HepG2 (cell line): ENCODE results near the gene ZNF148. TPM values are rescaled to one million over a fixed set of nuclear protein-coding genes. Genes with fewer than 3 reads are reported as not detected.

Experiments
- ATAC-seq: fragments of 200-7000 bp; cut with Tn5 transposase; 3 replicates; pipeline ENCODE4 v1.9.1; 2020; ENCODE audit warnings: mild to moderate bottlenecking, moderate library complexity
- BruUV-seq: library from RNA; stranded (reverse); fragments of 400-500 nt; replicated peaks from 2 replicates; lab custom pipeline; 2021; lab: Mats Ljungman, UMichigan
- CTCF ChIA-PET: fragments of 300-600 bp; formaldehyde crosslinking; extraction: SDS; loops from one replicate; lab custom pipeline; 2021; ENCODE audit warnings: low total read pairs, inconsistent platforms, low intra/inter-chr PET ratio; lab: Yijun Ruan, JAX
- POLR2A ChIA-PET: fragments of 350-600 bp; sonication (Branson Sonifier 250); formaldehyde crosslinking; loops from one replicate; lab custom pipeline; 2020; ENCODE audit warnings: antibody characterized with exemption, inconsistent platforms; lab: Yijun Ruan, JAX
- DNase-seq: peaks from one replicate; pipeline ENCODE4 v3.0.0-alpha.2; 2015; ENCODE audit warnings: low spot score
- FAIRE-seq: peaks from 3 replicates; lab custom pipeline; 2011; peaks lifted over from hg19 to GRCh38; lab: Jason Lieb, UNC
- H2AFZ ChIP-seq: one replicate; pipeline ENCODE4 v1.6.1; 2011; ENCODE audit warnings: low read length, inconsistent platforms
- H3K27ac ChIP-seq: fragments of 300-600 bp; 3 replicates; pipeline ENCODE4 v1.8.0; 2011; ENCODE audit warnings: mixed run types, mild to moderate bottlenecking, mixed read lengths, low read length, inconsistent platforms; ENCODE audit not compliant: insufficient read depth; ENCODE audit errors: extremely low read length
- H3K27me3 ChIP-seq, 2 experiments: fragments of 200-600 bp in 1 of 2; 2 replicates in 1 of 2; 3 replicates in 1 of 2; pipeline versions ENCODE4 v1.6.0 to v1.8.0; 2011; ENCODE audit warnings: low read length in 2 of 2, mild to moderate bottlenecking in 2 of 2, moderate library complexity in 2 of 2, inconsistent platforms in 1 of 2; ENCODE audit not compliant: insufficient read depth in 2 of 2, control insufficient read depth in 1 of 2
- H3K36me3 ChIP-seq, 2 experiments: fragments of 200-600 bp in 1 of 2; replicated peaks in 1 of 2; 2 replicates in 1 of 2; 3 replicates in 1 of 2; pipeline versions ENCODE4 v1.5.1 to v1.8.0; 2011; ENCODE audit warnings: low read length in 2 of 2, inconsistent platforms in 1 of 2; ENCODE audit not compliant: insufficient read depth in 2 of 2, control insufficient read depth in 1 of 2
- H3K4me1 ChIP-seq: 2 replicates; pipeline ENCODE4 v1.5.1; 2012; ENCODE audit warnings: low read length, inconsistent platforms; ENCODE audit not compliant: insufficient read depth
- H3K4me2 ChIP-seq: 2 replicates; pipeline ENCODE4 v1.6.0; 2011; ENCODE audit warnings: low read depth, low read length, inconsistent platforms
- H3K4me3 ChIP-seq, 3 experiments: fragments of 200-600 bp in 1 of 3; sonication (generic), shearing (Covaris generic) in 1 of 3; replicated peaks in 1 of 3; 2 replicates each; pipeline ENCODE4 v1.5.1; 2011 to 2016; ENCODE audit warnings: low read length in 3 of 3, inconsistent platforms in 2 of 3, low read depth in 2 of 3, mild to moderate bottlenecking in 2 of 3, control low read depth in 1 of 3, mixed read lengths in 1 of 3; ENCODE audit not compliant: insufficient read depth in 1 of 3
- H3K79me2 ChIP-seq: one replicate; pipeline ENCODE4 v1.6.1; 2011; ENCODE audit warnings: low read length, inconsistent platforms; ENCODE audit not compliant: insufficient read depth
- H3K9ac ChIP-seq: 2 replicates; pipeline ENCODE4 v1.6.0; 2011; ENCODE audit warnings: mild to moderate bottlenecking, low read depth, low read length, inconsistent platforms; ENCODE audit not compliant: insufficient read depth
- H3K9me3 ChIP-seq: 2 replicates; pipeline ENCODE4 v1.5.1; 2012; ENCODE audit warnings: mild to moderate bottlenecking, low read length
- H4K20me1 ChIP-seq: 2 replicates; pipeline ENCODE4 v1.6.0; 2011; ENCODE audit warnings: inconsistent platforms, mild to moderate bottlenecking, low read length, moderate library complexity; ENCODE audit not compliant: insufficient read depth
- ARNT ChIP-seq: fragments of 450-650 bp; IDR thresholded peaks from 2 replicates; pipeline ENCODE4 v1.6.1; 2017
- SKIL ChIP-seq: sonication (generic); formaldehyde crosslinking; IDR thresholded peaks from 2 replicates; pipeline ENCODE4 v1.8.0; 2022; ENCODE audit warnings: missing genetic modification reagents, mild to moderate bottlenecking, moderate library complexity, borderline replicate concordance
- TCF12 ChIP-seq, 2 experiments: fragments of 450-650 bp in 1 of 2; sonication (generic) in 1 of 2; formaldehyde crosslinking in 1 of 2; IDR thresholded peaks; 2 replicates each; pipeline versions ENCODE4 v1.6.1 to v1.8.0; 2017 to 2022; ENCODE audit warnings: antibody characterized with exemption in 1 of 2, mild to moderate bottlenecking in 1 of 2, missing genetic modification reagents in 1 of 2, moderate library complexity in 1 of 2
- ZNF619 ChIP-seq: sonication (generic); formaldehyde crosslinking; IDR thresholded peaks from 2 replicates; pipeline ENCODE4 v1.4.0; 2020; ENCODE audit warnings: mild to moderate bottlenecking, missing genetic modification reagents
- ZNF652 ChIP-seq: IDR thresholded peaks from 2 replicates; pipeline ENCODE4 v1.6.1; 2016; ENCODE audit warnings: low read depth, borderline replicate concordance
- WGBS: methylation state at CpG from one replicate; pipeline ENCODE4 v1.1.6; 2017; ENCODE audit warnings: low lambda C conversion rate; 5-methylcytosine and 5-hydroxymethylcytosine counted together
- in situ Hi-C: cut with HindIII; loops from 2 replicates; pipeline ENCODE4 v1.10.0; 2017; ENCODE audit warnings: low pct_unique_long_range_greater_than_20kb; ENCODE audit not compliant: extremely low pct_ligation_motif_present
- intact Hi-C: fragments of 100-400 bp; cut with micrococcal nuclease; formaldehyde crosslinking; loops from one replicate; pipeline ENCODE4 v1.10.0; 2022; ENCODE audit not compliant: unreplicated experiment
- polyA plus RNA-seq, 8 experiments: library from polyadenylated mRNA; depleted of rRNA in 3 of 8; stranded (reverse) in 7 of 8; unstranded in 1 of 8; fragments of >200 nt; fragmentation: Illumina TruSeq in 4 of 8; extraction: Trizol in 4 of 8; gene quantifications; 2 replicates each; pipeline versions ENCODE4 v1.2.1 to v1.2.3, GENCODE V29; 2011 to 2016; ENCODE audit warnings: low read depth in 4 of 8, missing spikeins in 1 of 8, mixed read lengths in 1 of 8; ENCODE audit not compliant: insufficient read depth in 1 of 8
- total RNA-seq, 5 experiments: library from RNA; depleted of rRNA; stranded (reverse); fragments of >200 nt; fragmentation: Illumina TruSeq; extraction: Trizol; gene quantifications; 2 replicates each; pipeline ENCODE4 v1.2.3, GENCODE V29; 2016; ENCODE audit warnings: low read depth in 1 of 5
- TF ChIP-seq, protein P1 (sequence below): sonication (generic); formaldehyde crosslinking; IDR thresholded peaks from 2 replicates; pipeline ENCODE4 v1.4.0; 2020; ENCODE audit warnings: missing genetic modification reagents; ENCODE audit errors: not compliant biosample characterization
- TF ChIP-seq, protein P2 (sequence below), 2 experiments: fragments of 450-650 bp in 1 of 2; sonication (generic) in 1 of 2; formaldehyde crosslinking; IDR thresholded peaks; 2 replicates each; pipeline versions ENCODE4 v1.5.0 to v1.8.0; 2020 to 2022; ENCODE audit warnings: mild to moderate bottlenecking in 1 of 2, missing genetic modification reagents in 1 of 2
- TF ChIP-seq, protein P3 (sequence below): sonication (generic); formaldehyde crosslinking; IDR thresholded peaks from 2 replicates; pipeline ENCODE4 v1.4.0; 2020; ENCODE audit warnings: missing genetic modification reagents
- TF ChIP-seq, protein P4 (sequence below): conservative IDR thresholded peaks from 2 replicates; pipeline ENCODE4 v1.6.1; 2018; ENCODE audit warnings: missing genetic modification reagents

ZNF148 gene
- total and polyA plus RNA-seq, 2 of the 13 experiments (the other 11 are each of a cell fraction or from before 2014, with no cell fraction given): 10.6 to 36.1 TPM

- ATAC-seq (no peak), DNase-seq (no peak), FAIRE-seq (no peak)
- no peak for TF ChIP-seq TCF12 (IDR thresholded peaks at IDR 0.05)
- TF ChIP-seq TCF12 (CRISPR knock-in tag; IDR thresholded peaks at IDR 0.05): no peak
- TF ChIP-seq, protein P1, sequence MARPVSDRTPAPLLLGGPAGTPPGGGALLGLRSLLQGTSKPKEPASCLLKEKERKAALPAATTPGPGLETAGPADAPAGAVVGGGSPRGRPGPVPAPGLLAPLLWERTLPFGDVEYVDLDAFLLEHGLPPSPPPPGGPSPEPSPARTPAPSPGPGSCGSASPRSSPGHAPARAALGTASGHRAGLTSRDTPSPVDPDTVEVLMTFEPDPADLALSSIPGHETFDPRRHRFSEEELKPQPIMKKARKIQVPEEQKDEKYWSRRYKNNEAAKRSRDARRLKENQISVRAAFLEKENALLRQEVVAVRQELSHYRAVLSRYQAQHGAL: no peak
- TF ChIP-seq ARNT: no peak
- TF ChIP-seq, protein P2, sequence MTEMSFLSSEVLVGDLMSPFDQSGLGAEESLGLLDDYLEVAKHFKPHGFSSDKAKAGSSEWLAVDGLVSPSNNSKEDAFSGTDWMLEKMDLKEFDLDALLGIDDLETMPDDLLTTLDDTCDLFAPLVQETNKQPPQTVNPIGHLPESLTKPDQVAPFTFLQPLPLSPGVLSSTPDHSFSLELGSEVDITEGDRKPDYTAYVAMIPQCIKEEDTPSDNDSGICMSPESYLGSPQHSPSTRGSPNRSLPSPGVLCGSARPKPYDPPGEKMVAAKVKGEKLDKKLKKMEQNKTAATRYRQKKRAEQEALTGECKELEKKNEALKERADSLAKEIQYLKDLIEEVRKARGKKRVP (CRISPR knock-in tag; IDR thresholded peaks at IDR 0.05): no peak
- TF ChIP-seq SKIL: no peak
- no peak for TF ChIP-seq ZNF652 (CRISPR knock-in tag)
- TF ChIP-seq, protein P3, sequence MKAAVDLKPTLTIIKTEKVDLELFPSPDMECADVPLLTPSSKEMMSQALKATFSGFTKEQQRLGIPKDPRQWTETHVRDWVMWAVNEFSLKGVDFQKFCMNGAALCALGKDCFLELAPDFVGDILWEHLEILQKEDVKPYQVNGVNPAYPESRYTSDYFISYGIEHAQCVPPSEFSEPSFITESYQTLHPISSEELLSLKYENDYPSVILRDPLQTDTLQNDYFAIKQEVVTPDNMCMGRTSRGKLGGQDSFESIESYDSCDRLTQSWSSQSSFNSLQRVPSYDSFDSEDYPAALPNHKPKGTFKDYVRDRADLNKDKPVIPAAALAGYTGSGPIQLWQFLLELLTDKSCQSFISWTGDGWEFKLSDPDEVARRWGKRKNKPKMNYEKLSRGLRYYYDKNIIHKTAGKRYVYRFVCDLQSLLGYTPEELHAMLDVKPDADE (CRISPR knock-in tag): no peak
- TF ChIP-seq ZNF619 (CRISPR knock-in tag): no peak
- TF ChIP-seq, protein P4, sequence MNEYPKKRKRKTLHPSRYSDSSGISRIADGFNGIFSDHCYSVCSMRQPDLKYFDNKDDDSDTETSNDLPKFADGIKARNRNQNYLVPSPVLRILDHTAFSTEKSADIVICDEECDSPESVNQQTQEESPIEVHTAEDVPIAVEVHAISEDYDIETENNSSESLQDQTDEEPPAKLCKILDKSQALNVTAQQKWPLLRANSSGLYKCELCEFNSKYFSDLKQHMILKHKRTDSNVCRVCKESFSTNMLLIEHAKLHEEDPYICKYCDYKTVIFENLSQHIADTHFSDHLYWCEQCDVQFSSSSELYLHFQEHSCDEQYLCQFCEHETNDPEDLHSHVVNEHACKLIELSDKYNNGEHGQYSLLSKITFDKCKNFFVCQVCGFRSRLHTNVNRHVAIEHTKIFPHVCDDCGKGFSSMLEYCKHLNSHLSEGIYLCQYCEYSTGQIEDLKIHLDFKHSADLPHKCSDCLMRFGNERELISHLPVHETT (CRISPR knock-in tag): no peak
- CTCF ChIA-PET: no interaction called here
- Histone ChIP-seq H3K4me1 (no peaks in the 10 kb centered on the region), H3K9ac (no peak overlapping the region), H3K27me3 (no peaks in the 10 kb centered on the region), H3K79me2 (no peaks in the 10 kb centered on the region), H3K36me3 (peaks cover 4 to 32% of the 10 kb centered on the region in 2 experiments; a peak in 4 of 5 replicates), H4K20me1 (no peaks in the 10 kb centered on the region), H3K4me3 (no peak overlapping the region), H3K27ac (no peak overlapping the region), H3K4me2 (no peak overlapping the region), H3K9me3 (no peaks in the 10 kb centered on the region), H2AFZ (no peak overlapping the region)
- in situ Hi-C loops (no loop called here), intact Hi-C loops (no loop called here)
- BruUV-seq: no TSS peak
- POLR2A ChIA-PET: interaction anchor here (0.9 kb wide), 1 partner anchor 124 kb away, joined by 4 read pairs; no protein-coding TSS in a partner anchor
- 100% methylated on average over 3 of the region's 3 CpGs for WGBS
Observed at GRCh38 chr3:125232401-125232800, 142.7 kb downstream of the ZNF148 start.
